ENCODE results near the gene EIF4E1B.

EIF4E1B gene

GRCh38 chr5:176662371-176663333, 32.2 kb downstream of the EIF4E1B start:
- ChIA-PET POLR2A (no interaction called here), CTCF (interaction anchor here (1.0 to 7.8 kb wide), 4 partner anchors 12 to 449 kb away, joined by 3 to 158 read pairs (median 80); no protein-coding TSS in a partner anchor)
- DNase-seq (ENCODE audit: extremely low spot score) = no peak
- TF ChIP-seq, protein P1, sequence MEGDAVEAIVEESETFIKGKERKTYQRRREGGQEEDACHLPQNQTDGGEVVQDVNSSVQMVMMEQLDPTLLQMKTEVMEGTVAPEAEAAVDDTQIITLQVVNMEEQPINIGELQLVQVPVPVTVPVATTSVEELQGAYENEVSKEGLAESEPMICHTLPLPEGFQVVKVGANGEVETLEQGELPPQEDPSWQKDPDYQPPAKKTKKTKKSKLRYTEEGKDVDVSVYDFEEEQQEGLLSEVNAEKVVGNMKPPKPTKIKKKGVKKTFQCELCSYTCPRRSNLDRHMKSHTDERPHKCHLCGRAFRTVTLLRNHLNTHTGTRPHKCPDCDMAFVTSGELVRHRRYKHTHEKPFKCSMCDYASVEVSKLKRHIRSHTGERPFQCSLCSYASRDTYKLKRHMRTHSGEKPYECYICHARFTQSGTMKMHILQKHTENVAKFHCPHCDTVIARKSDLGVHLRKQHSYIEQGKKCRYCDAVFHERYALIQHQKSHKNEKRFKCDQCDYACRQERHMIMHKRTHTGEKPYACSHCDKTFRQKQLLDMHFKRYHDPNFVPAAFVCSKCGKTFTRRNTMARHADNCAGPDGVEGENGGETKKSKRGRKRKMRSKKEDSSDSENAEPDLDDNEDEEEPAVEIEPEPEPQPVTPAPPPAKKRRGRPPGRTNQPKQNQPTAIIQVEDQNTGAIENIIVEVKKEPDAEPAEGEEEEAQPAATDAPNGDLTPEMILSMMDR (IDR thresholded peaks at IDR 0.05; ENCODE audit: control extremely low read depth, extremely low read depth, low read depth, missing control alignments) = no peak

DNA sequence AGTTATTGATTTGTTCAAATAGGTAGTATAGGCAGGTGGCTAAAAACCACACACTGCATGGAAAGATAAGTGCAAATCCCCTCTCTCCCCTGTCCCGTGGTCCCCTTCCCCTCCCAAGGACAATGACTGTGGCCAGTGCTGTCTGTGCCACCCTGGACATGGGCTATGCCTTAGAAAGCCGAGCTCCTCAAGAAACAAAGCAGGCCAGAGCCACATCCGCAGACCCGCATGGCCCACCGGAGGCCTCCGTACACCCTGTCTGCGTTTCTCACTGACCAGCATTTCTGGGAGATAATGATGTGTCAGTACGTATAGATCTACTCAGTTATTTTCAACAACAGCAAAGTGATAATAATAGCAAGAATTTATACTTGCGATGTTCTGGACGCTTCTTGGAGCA, 33.1 kb downstream of the EIF4E1B start:
- TF ChIP-seq, protein P1 (IDR thresholded peaks at IDR 0.05; ENCODE audit: control extremely low read depth, extremely low read depth, low read depth, missing control alignments) = no peak
- no peak for DNase-seq (ENCODE audit: extremely low spot score)
- CTCF ChIA-PET = interaction anchor here (1.0 to 7.8 kb wide), 2 partner anchors 11 to 134 kb away, joined by 3 to 158 read pairs; no protein-coding TSS in a partner anchor
- POLR2A ChIA-PET = no interaction called here

- no peak for DNase-seq (ENCODE audit: extremely low spot score)
- TF ChIP-seq, protein P1 (IDR thresholded peaks at IDR 0.05; ENCODE audit: control extremely low read depth, extremely low read depth, low read depth, missing control alignments) = no peak
- POLR2A ChIA-PET = no interaction called here
- CTCF ChIA-PET = interaction anchor here (1.0 to 1.2 kb wide), 2 partner anchors 16 to 449 kb away, joined by 3 to 4 read pairs; no protein-coding TSS in a partner anchor
These were observed 34.0 kb downstream of the EIF4E1B start for GRCh38 chr5:176664479-176664878.

GRCh38 chr5:176664886-176665285, 34.4 kb downstream of the EIF4E1B start:
- POLR2A ChIA-PET = no interaction called here
- DNase-seq (ENCODE audit: extremely low spot score) = no peak
- TF ChIP-seq, protein P1 (IDR thresholded peaks at IDR 0.05; ENCODE audit: control extremely low read depth, extremely low read depth, low read depth, missing control alignments) = no peak
- CTCF ChIA-PET = interaction anchor here (1.0 to 1.2 kb wide), 2 partner anchors 16 to 449 kb away, joined by 3 to 4 read pairs; no protein-coding TSS in a partner anchor

DNA sequence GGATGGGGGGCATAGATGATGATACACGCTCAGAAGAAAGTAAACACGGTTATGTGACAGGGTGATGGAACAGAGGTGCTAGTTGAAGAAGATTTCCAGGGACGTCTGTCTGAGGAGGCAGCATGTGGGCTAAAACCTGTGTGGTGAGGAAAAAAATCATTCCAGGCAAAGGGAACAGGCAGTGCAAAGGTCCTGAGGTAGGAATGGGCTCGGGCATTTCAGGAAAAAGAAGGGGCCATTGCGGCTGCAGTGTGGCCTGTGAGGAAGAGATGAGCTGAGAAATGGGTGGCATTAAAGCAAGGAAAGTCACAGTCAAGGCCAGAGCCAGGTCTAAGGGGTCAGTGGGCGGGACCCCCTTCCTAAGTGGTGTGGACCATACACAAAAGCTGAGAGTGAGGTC, 35.0 kb downstream of the EIF4E1B start:
- POLR2A ChIA-PET = no interaction called here
- DNase-seq (ENCODE audit: extremely low spot score) = no peak
- CTCF ChIA-PET = interaction anchor here (1.0 kb wide), 1 partner anchor 448 kb away, joined by 3 read pairs; no protein-coding TSS in a partner anchor
- TF ChIP-seq, protein P1 (IDR thresholded peaks at IDR 0.05; ENCODE audit: control extremely low read depth, extremely low read depth, low read depth, missing control alignments) = no peak

DNA sequence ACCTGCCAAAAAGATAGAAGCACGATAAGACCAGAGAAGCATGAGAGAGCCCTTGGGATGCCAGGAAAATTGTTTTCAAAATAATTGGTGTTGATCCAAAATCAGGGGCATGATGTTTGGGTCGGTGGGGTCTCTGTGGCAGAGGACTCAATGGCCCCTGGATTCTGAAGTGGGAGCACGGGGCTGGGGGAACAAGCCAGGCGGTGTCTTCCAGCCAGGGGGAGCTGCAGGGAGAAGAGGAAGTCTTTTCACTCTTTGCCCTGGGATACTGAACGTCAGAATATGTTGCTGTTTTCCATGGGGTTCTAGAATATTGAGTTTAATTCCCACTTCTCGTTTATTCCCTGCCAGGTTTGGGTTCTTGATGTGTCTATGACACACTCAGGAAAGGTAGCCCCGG, 37.2 kb downstream of the EIF4E1B start:
- no peak for DNase-seq (ENCODE audit: extremely low spot score)
- CTCF ChIA-PET = interaction anchor here (1.2 to 15.2 kb wide), 2 partner anchors 8 to 446 kb away, joined by 3 to 158 read pairs; no protein-coding TSS in a partner anchor
- POLR2A ChIA-PET = no interaction called here
- TF ChIP-seq, protein P1 (IDR thresholded peaks at IDR 0.05; ENCODE audit: control extremely low read depth, extremely low read depth, low read depth, missing control alignments) = no peak
